Stimulated activated CD8-positive, alpha-beta memory T cell treated with anti-CD3 and anti-CD28 coated beads, Interleukin-15, amount 100 ng/mL, for 4 hours (primary cell): Measurements from ENCODE around the gene ZCCHC3.
"Not testable (repeated sequence)": the region's sequence is repeated elsewhere in the genome, so short reads cannot be mapped to it uniquely, and the experiment has no call there.

ENCODE experiments used
- DNase-seq, 2 donors: peaks; one replicate each; pipeline ENCODE4 v3.0.0-alpha.2; 2020; ENCODE audit warnings: low read depth in 2 of 2

The ZCCHC3 gene

GRCh38 chr20:297098-297924 is at the start of gene ZCCHC3:
Gene ZCCHC3, plus strand, starts transcription at chr20:297570. Its CDS starts 17 bp downstream, at chr20:297587.
- DNase-seq: peak; percentile 64 to 69

- DNase-seq: no peak
These were observed 46.0 kb upstream of the ZCCHC3 start for GRCh38 chr20:251354-251753.

GRCh38 chr20:252801-253200 is 44.6 kb upstream of the ZCCHC3 start:
- no peak for DNase-seq

- not testable (repeated sequence) for DNase-seq
These were observed 43.9 kb upstream of the ZCCHC3 start for GRCh38 chr20:253447-253846.

- no peak for DNase-seq
These were observed 40.0 kb upstream of the ZCCHC3 start, which contains the start of gene DEFB132 for GRCh38 chr20:257419-257818. Gene DEFB132, plus strand, starts transcription at chr20:257724. Its CDS starts 55 bp downstream, at chr20:257779.

GRCh38 chr20:258269-258858 is 39.0 kb upstream of the ZCCHC3 start:
- no peak for DNase-seq

GRCh38 chr20:258963-259362 is 38.4 kb upstream of the ZCCHC3 start:
- DNase-seq: no peak

- no peak for DNase-seq
These were observed 37.4 kb upstream of the ZCCHC3 start for GRCh38 chr20:259981-260380.

- DNase-seq: no peak
These were observed 33.7 kb upstream of the ZCCHC3 start for GRCh38 chr20:263701-264100.

GRCh38 chr20:266596-267562 is 30.5 kb upstream of the ZCCHC3 start:
- peak; percentile 67 to 72 for DNase-seq

GRCh38 chr20:270517-270916 is 26.9 kb upstream of the ZCCHC3 start:
- DNase-seq: no peak

- no peak for DNase-seq
These were observed 26.3 kb upstream of the ZCCHC3 start for GRCh38 chr20:271069-271468.

- no peak for DNase-seq
These were observed 25.8 kb upstream of the ZCCHC3 start for GRCh38 chr20:271528-271927.

GRCh38 chr20:272718-273117 is 24.7 kb upstream of the ZCCHC3 start:
- no peak for DNase-seq

- no peak for DNase-seq
These were observed 23.5 kb upstream of the ZCCHC3 start for GRCh38 chr20:273884-274283.

- no peak for DNase-seq
These were observed 21.6 kb upstream of the ZCCHC3 start for GRCh38 chr20:275791-276190.

- DNase-seq: no peak
These were observed 20.5 kb upstream of the ZCCHC3 start for GRCh38 chr20:276620-277495.

- DNase-seq: no peak
These were observed 19.9 kb upstream of the ZCCHC3 start for GRCh38 chr20:277496-277781.

- no peak for DNase-seq
These were observed 19.2 kb upstream of the ZCCHC3 start for GRCh38 chr20:278181-278580.

GRCh38 chr20:278607-279571 is 18.5 kb upstream of the ZCCHC3 start:
- no peak for DNase-seq
